NCI-H748 (cell line): ENCODE results near the gene ZSWIM8.

ENCODE experiments used
- DNase-seq: peaks from one replicate; lab custom pipeline; 2025; ENCODE audit not compliant: unreplicated experiment; lab: John Stamatoyannopoulos, UW

ZSWIM8 gene

DNA sequence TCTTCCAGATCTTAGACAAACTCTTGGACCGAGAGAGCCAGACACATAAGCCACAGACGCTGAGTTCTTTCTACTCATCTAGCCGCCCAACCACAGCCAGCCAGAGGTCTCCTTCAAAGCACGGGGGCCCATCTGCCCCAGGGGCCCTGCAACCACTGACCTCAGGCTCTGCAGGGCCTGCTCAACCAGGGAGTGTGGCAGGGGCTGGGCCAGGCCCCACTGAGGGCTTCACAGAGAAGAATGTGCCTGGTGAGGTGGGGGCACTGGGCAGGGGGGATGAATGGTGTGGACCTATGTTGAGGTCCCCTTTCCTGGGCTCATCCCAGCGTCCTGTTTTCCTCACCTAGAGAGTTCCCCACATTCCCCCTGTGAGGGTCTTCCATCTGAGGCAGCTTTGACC lies 11.4 kb downstream of the ZSWIM8 start:
- no peak for DNase-seq

DNA sequence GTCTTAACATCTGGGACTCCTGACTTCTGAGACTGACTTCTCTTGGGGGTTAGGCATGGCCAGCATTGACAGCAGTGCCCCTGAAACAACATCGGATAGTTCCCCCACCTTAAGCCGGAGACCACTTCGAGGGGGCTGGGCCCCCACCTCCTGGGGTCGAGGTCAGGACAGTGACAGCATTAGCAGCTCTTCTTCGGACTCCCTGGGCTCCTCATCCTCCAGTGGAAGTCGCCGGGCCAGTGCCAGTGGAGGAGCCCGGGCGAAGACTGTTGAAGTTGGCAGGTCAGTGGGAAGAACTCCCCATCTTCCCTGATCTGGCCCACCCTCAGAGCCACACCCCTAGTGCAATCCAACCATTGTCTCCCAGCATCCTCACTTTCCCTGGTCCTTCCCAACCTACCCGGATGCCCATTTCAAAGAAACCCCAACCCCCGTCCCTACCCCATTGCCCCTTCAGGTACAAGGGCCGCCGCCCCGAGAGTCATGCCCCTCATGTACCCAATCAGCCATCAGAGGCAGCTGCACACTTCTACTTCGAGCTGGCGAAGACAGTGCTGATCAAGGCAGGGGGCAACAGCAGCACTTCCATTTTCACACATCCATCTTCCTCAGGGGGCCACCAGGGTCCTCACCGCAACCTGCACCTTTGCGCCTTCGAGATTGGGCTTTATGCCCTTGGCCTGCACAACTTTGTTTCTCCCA lies 12.1 kb downstream of the ZSWIM8 start:
- no peak for DNase-seq

DNA sequence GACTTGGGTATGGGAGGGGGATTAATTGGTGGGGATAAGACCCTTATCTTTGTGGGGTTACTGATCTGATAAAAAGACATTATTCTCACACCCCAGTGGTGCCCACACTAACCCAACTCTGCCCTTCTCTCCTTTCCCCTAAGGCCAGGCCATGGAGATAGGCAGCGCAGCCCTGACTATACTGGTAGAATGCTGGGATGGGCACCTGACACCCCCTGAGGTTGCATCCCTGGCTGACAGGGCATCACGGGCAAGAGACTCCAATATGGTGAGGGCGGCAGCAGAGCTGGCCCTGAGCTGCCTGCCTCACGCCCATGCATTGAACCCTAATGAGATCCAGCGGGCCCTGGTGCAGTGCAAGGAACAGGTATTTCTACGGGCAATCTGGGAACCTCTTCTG lies 12.7 kb downstream of the ZSWIM8 start:
- DNase-seq: no peak

DNA sequence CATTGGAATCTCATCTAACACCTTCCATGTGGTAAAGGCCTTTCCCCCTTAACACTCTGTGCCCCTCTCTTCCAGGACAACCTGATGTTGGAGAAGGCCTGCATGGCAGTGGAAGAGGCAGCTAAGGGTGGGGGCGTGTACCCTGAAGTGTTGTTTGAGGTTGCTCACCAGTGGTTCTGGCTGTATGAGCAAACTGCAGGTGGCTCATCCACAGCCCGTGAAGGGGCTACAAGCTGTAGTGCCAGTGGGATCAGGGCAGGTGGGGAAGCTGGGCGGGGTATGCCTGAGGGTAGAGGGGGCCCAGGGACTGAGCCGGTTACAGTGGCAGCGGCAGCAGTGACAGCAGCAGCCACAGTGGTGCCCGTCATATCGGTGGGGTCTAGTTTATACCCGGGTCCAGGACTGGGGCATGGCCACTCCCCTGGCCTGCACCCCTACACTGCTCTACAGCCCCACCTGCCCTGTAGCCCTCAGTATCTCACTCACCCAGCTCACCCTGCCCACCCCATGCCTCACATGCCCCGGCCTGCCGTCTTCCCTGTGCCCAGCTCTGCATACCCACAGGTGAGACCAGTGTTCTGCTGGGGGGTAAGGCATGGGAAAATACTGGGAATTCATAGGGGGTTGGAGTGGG lies 13.6 kb downstream of the ZSWIM8 start:
- DNase-seq: no peak

DNA sequence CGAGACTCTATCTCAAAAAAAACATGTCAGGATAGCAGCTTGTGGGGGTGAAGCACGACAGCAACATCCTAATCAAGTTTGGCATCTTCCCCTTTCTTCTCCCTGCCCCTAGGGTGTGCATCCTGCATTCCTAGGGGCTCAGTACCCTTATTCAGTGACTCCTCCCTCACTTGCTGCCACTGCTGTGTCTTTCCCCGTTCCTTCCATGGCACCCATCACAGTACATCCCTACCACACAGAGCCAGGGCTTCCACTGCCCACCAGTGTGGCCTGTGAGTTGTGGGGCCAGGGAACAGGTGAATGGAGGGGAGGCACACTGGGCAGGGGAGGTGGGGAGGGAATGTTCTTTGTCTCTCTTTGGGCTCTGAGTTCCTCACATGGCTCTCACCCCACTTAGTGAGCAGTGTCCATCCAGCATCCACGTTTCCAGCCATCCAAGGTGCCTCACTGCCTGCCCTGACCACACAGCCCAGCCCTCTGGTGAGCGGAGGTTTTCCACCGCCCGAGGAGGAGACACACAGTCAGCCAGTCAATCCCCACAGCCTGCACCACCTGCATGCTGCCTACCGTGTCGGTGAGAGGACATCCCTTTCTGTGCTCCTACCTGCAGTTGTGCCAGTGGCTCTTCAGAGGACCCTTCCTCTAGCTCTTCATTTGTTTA lies 14.6 kb downstream of the ZSWIM8 start:
- no peak for DNase-seq

DNA sequence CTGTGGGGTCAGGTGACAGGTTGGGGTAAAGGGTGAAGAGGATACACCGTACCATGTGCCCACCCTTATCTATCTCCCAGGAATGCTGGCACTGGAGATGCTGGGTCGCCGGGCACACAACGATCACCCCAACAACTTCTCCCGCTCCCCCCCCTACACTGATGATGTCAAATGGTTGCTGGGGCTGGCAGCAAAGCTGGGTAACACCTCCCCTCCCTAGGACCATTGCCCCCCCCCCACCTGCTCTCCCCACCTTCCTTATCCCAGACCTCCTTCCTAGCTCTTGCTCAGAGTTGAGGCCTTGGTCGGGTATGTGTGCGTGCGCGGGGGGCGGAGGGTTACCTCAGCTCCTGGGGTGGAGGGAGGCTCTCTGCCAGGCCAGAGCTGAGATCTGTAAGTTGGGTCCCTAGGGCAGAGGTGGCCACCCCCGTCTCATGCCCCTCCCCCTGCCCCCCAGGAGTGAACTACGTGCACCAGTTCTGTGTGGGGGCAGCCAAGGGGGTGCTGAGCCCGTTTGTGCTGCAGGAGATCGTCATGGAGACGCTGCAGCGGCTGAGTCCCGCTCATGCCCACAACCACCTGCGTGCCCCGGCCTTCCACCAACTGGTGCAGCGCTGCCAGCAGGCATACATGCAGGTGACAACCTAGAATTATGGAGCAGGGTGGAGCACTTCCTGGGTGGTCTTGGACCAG lies 15.3 kb downstream of the ZSWIM8 start:
- DNase-seq: no peak

DNA sequence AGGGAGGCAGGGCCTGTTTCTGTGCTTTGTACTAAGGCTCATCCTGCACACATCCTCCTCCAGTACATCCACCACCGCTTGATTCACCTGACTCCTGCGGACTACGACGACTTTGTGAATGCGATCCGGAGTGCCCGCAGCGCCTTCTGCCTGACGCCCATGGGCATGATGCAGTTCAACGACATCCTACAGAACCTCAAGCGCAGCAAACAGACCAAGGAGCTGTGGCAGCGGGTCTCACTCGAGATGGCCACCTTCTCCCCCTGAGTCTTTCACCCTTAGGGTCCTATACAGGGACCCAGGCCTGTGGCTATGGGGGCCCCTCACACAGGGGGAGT lies 15.8 kb downstream of the ZSWIM8 start:
- no peak for DNase-seq

DNA sequence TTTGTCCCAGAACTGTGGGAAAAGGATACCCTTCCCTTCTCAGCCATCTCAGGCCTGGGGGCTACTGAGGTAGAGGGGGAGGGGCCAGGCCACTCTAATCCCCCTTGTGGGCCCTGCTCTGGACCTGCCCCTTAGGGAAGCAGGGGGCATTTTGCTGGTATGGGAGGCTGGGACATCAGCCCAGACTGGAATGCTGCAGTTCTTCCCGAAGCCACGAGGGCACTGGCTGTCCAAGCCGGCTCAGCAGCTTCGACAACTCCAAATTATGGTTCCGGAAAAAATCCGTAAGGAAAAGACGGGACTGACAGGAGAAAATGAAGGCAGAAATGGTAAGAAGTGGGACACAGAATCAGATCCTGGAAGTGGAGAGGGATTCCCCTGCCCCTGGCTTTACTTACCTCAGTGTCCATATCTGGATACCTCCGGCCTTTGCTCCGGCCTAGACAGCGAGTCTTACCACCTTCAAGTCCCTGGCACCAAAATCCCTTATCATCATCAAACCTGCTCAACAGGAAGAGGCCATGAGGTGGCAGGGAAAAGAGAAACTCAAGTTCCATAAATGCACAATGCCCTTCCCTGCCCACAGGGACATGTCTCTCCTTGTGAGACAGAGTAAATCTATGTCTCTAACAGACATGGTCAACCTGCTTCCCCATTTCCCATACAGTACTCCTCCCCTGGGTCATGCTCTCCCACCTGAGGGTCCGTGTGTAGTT lies 17.0 kb downstream of the ZSWIM8 start:
- DNase-seq: no peak

DNA sequence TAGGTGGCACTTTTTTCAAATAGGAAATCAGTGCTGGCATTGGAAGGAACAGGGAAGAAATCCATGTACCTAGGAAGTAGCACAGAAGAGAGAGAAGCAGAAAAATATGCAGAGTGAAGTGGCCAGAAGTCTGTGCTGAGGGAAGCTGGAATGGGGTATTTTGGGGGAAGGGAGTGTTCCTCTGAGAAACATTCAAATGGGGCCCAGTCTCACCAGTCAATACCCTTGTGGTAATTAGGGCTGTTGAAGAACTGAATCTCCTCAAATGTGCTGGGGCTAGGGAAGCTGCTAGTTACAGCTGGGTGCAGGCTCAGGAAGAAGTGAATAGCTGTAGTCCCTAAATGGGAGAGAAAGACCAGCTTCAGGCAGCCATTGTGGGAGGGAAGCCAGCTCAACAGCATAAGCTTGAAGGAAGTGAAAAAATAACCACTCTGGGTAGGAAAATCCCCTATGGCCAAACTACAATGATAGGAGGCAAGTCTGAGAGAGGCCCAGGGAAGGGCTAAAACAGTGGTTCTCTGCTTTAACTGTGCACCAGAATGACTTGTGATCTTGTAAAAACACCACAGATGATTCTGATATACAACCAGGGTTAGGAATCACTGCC lies 18.4 kb downstream of the ZSWIM8 start:
- no peak for DNase-seq

DNA sequence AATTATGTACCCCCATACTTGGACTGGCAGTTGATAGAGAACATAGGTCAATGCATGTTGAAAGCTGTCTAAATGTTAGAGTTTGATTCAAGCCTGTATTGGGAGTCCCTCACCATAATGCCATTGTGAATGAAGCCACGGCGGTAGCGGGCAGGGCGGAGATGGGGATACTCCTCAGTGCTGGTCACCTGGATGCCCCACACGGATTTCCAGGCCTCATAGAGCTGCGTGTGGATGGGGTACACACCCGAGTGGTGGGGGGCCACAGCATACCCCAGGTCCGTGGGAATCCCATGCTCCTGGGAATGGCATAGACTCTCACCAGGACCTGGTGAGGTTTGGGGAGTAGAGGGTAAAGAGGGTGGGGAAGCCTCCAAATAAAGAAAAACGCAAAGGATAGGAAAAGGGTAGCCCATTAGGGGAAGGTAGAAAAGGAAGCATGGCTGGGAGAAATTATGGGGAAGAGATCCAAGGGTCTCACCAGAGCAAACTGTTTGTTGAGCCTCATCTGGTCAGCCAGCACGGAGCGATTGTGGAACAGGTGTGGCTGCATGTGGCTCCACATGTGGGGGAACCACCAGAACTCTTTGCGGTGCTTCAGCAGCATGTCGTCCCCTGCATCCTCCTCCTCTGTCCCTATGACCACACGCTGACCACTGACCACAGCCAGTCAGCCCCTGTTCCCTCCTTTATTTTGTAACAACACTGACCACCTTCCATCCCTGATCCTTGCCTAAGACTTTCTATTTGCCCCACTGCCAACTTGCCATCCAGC lies 21.0 kb downstream of the ZSWIM8 start:
- DNase-seq: no peak

DNA sequence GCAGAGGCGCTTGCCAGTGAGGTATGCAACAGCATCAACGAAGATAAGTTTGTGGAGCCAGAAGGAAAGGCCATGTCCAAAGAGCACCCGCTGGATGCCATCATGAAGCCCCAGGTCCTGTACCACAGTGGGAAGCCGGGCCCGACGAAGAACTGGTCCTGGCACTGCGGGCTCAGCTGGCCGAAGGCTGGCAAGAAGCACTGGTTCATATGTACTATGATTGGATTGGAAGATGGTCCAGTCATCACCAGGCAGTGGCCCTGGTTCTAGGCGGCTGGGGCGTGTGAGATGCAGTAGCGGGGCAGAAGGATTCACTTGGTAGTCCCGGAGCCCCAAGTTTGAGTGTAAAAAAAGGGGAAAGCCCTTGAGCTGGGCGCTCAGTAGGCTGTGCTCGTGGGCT lies 22.1 kb downstream of the ZSWIM8 start:
- DNase-seq: no peak

DNA sequence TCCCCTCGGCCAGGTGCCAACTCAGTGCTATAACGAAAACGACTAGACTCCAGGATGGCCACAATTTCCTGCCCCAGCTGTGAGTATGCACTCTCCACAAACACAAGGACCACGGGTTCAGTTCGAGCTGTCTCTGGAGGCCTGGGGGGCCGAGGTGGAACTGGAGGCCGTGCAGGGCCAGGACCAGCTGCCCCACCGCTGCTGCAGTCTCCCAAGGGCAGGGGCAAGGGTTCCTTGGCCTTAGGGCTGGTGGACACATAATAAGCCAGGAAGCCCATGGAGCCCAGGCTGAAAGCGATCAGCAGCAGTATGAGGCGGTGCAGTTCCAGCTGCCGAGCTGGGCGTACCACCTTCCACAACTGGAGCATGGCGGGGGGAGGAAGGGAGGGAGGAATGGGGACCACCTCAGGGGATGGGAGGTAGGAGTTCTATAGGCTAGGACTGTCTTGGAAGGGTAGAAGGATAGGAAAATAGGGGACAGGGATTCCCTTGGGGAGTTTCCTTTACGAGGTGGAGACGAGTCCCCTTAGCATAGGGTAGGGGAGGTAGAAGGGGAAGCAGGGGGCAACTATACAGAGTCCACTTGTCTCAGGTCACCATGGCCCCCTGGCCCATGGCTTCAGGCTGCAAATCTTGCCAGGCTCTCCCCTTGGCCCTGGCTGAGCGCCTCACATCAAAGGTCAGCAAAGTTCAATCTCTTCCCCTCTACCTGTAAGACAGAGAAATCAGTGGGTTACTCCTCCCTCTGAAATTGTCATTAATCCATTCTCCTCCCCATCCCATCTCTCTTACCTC lies 22.8 kb downstream of the ZSWIM8 start:
- no peak for DNase-seq

DNA sequence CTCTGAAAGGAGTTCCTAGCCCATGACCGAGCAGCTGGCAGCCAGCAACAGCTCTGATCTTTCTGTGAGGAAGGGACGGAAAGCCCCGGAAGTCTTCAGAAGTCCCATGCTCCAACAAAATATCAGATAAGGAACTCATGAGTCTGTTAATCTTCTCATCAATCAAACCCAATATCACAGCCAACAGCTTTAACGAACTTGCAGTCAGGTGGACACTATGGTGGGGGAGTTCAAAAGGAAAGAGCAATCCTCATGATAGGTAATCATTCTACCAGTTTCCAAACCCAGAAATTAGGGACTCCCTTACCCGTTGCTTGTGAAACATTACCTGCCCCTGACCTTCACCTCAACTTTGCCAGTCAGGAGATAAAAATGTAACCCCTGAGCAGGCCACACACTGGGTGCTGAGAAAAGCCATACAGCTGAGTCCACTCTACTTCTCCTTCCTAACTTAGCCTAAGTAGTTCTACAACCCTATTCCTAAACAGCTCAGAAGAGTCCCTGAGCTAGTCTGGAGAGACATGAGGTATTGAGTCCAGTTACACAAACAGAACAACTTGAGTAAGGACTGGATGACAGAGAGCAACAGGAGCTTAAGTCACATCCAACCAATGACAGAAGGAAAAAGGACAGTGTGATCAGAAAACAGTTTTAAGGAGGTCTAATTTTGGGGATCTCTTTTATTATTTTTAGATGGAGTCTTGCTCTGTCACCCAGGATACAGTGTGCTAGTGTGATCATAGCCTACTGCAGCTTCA lies 23.8 kb downstream of the ZSWIM8 start:
- no peak for DNase-seq

DNA sequence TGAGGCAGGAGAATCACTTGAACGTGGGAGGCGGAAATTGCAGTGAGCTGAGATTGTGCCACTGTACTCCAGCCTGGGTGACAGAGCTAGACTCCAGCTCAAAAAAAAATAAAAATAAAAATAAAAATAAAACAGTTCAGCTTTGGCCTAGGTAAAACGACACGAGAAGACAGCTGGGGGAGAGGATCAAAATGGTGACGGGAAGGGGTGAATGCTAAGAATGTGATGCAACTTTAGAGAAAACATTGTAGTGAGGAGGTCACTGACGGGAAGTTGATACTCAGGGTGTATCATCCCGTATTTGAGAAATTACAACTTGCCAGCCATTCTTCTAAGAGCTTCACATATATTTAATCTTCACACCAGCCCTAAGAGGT lies 24.9 kb downstream of the ZSWIM8 start:
- DNase-seq: no peak

DNA sequence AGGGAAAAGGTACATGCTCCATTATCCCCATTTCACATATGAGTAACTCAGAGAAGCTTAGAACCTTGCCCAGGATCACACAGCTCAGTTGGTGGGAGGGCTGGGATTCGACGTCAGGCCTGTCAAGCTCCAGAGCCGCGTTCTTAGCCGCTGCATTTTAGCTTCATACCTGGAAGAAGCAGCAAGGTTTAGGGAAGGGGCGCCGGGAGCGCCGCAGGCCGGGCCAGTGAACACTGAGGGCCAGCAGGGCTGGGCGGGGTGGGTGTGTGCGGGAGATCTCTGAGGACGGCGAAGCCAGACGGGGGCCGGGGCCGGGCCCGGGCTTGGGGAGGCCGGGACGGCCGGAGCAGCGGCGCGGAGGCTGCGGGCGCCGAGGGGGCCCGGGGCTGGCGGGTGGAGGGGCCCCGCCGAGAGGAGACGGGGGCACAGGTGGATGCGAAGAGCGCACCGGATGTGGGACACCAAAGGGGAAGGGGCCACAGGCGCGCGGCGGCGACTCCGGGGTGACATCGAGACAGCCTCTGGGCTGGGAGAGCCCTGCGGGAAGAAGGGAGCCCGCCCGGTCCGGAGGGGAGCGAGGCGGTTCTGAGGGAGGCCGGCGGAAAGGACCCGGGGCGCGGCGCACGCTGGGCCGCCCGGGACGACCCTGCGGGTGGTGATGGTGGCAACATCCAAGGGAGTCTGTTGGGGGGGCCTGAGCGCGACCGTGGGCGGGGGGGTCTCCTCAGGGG lies 25.5 kb downstream of the ZSWIM8 start:
- peak; percentile 43 for DNase-seq

DNA sequence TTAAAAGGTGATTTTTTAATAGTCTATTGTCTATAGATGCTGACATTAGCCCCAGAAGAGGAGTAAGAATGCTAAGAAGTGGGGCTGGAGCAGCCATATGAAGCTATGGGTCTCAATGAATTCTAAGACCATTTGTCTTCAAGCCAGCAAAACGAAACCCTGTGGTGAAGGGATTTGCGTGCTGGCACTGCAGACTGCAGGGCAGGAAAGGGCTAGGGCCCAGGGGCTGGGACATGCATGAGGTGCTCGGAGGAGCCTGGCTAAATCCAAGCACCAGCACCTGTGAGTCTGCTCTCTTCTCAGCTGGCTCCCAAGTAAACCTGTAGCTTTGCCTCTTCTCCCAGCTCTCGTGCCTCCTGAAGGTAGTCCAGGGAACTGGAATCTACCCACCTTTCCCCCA lies 27.3 kb downstream of the ZSWIM8 start:
- no peak for DNase-seq

DNA sequence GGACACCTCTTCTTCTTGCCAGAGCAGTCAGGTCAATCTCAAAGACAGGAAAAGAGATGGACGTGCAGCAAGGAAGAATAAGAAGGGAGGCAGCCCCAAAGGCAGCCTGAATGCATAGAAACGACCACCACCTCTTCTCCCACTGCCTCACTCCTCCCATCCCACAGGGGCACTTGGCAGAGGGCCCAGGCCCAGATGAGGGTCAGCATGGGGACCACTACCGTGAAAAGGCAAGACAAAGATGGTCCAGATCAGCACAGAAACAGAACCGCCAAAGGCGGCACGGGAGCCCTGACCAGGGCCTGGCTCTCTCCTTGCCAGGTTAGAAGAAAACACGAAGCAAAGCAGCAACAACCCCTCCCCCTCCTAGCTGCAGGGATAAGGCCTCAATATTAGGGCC lies 27.9 kb downstream of the ZSWIM8 start:
- DNase-seq: no peak

DNA sequence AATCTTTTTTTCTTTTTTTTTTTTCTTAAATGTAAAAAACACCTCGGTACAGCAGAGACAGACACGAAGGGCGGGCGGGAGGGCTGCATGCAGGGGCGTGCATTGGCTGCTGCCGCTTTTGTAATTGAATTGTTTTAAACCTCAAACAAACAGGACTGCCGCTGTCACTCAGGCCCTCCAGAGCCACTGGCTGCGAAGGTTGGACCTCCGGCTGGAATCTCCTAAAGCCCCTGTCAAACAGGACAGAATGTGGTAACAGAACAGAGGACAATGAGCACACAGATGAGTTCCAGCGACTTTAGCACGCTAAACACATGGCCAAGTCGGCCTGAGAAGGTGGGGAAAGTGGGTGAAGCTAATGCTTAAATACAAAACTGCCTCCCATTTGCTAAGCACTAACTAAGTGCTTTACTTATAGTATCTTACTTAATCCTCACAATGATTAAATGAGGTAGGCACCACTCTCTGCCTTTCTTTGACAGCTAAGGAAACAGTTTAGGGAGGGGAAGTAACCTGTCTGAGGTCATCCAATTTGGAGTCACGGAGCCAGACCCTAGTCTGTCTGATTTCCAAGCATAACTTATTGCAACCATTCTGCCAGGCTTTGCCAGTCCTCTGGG lies 29.0 kb downstream of the ZSWIM8 start:
- no peak for DNase-seq
